HepG2 (cell line): ENCODE measurements around the gene STOML2. TPM values are rescaled to one million over a fixed set of nuclear protein-coding genes. Genes with fewer than 3 reads are reported as not detected.

Source experiments
- AHDC1 ChIP-seq: sonication (generic); formaldehyde crosslinking; IDR thresholded peaks from 2 replicates; pipeline ENCODE4 v1.5.1; 2020; ENCODE audit warnings: mild to moderate bottlenecking, missing genetic modification reagents, borderline replicate concordance
- ATF4 ChIP-seq, 2 experiments: fragments of 450-650 bp in 1 of 2; sonication (generic) in 1 of 2; formaldehyde crosslinking; IDR thresholded peaks; 2 replicates each; pipeline versions ENCODE4 v1.5.0 to v1.8.0; 2020 to 2022; ENCODE audit warnings: mild to moderate bottlenecking in 1 of 2, missing genetic modification reagents in 1 of 2
- BRCA1 ChIP-seq: sonication (generic); formaldehyde crosslinking; IDR thresholded peaks from 2 replicates; pipeline ENCODE4 v1.4.0; 2020; ENCODE audit warnings: missing genetic modification reagents
- CHD4 ChIP-seq: fragments of 200-600 bp; sonication (generic); IDR thresholded peaks from 2 replicates; pipeline ENCODE4 v1.7.0; 2017; ENCODE audit warnings: mild to moderate bottlenecking, low read length, borderline replicate concordance
- GATA4 ChIP-seq: sonication (generic); IDR thresholded peaks from 2 replicates; pipeline ENCODE4 v1.6.1; 2016; ENCODE audit warnings: antibody characterized with exemption, low read depth, borderline replicate concordance
- MBD4 ChIP-seq: IDR thresholded peaks from 2 replicates; pipeline ENCODE4 v1.6.1; 2012; ENCODE audit warnings: low read length, inconsistent platforms, borderline replicate concordance
- MTA3 ChIP-seq: sonication (generic); formaldehyde crosslinking; IDR thresholded peaks from 2 replicates; pipeline ENCODE4 v1.4.0; 2020; ENCODE audit warnings: missing genetic modification reagents
- PHF5A ChIP-seq: IDR thresholded peaks from one replicate; pipeline ENCODE4 v1.6.1; 2018; ENCODE audit warnings: low read depth, missing genetic modification reagents; ENCODE audit not compliant: unreplicated experiment
- POGK ChIP-seq: sonication (generic); formaldehyde crosslinking; conservative IDR thresholded peaks from 2 replicates; pipeline ENCODE4 v1.8.0; 2022; ENCODE audit warnings: mild to moderate bottlenecking, moderate library complexity, missing genetic modification reagents
- POLR2AphosphoS5 ChIP-seq: IDR thresholded peaks from 2 replicates; pipeline ENCODE4 v1.6.1; 2012; ENCODE audit warnings: low read depth, low read length
- REXO4 ChIP-seq: sonication (generic); formaldehyde crosslinking; IDR thresholded peaks from 2 replicates; pipeline ENCODE4 v1.8.0; 2022; ENCODE audit warnings: missing genetic modification reagents, mild to moderate bottlenecking, borderline replicate concordance
- TIGD3 ChIP-seq: sonication (generic); formaldehyde crosslinking; IDR thresholded peaks from 2 replicates; pipeline ENCODE4 v1.5.1; 2020; ENCODE audit warnings: mild to moderate bottlenecking, missing genetic modification reagents, borderline replicate concordance
- TP53 ChIP-seq: sonication (generic); formaldehyde crosslinking; conservative IDR thresholded peaks from 2 replicates; pipeline ENCODE4 v1.4.0; 2020; ENCODE audit warnings: missing genetic modification reagents
- ZMAT5 ChIP-seq: sonication (generic); formaldehyde crosslinking; IDR thresholded peaks from 2 replicates; pipeline ENCODE4 v1.5.0; 2020; ENCODE audit warnings: mild to moderate bottlenecking, low read depth, missing genetic modification reagents, borderline replicate concordance
- ZNF275 ChIP-seq: sonication (generic); formaldehyde crosslinking; IDR thresholded peaks from 2 replicates; pipeline ENCODE4 v1.8.0; 2022; ENCODE audit warnings: missing genetic modification reagents, mild to moderate bottlenecking, inconsistent platforms, borderline replicate concordance
- ZNF296 ChIP-seq: sonication (generic); formaldehyde crosslinking; conservative IDR thresholded peaks from 2 replicates; pipeline ENCODE4 v1.5.0; 2020; ENCODE audit warnings: mild to moderate bottlenecking, missing genetic modification reagents
- ZNF562 ChIP-seq: sonication (generic); formaldehyde crosslinking; IDR thresholded peaks from 2 replicates; pipeline ENCODE4 v1.8.0; 2022; ENCODE audit warnings: missing genetic modification reagents, borderline replicate concordance
- polyA plus RNA-seq, 8 experiments: library from polyadenylated mRNA; depleted of rRNA in 3 of 8; stranded (reverse) in 7 of 8; unstranded in 1 of 8; fragments of >200 nt; fragmentation: Illumina TruSeq in 4 of 8; extraction: Trizol in 4 of 8; gene quantifications; 2 replicates each; pipeline versions ENCODE4 v1.2.1 to v1.2.3, GENCODE V29; 2011 to 2016; ENCODE audit warnings: low read depth in 4 of 8, missing spikeins in 1 of 8, mixed read lengths in 1 of 8; ENCODE audit not compliant: insufficient read depth in 1 of 8
- total RNA-seq, 5 experiments: library from RNA; depleted of rRNA; stranded (reverse); fragments of >200 nt; fragmentation: Illumina TruSeq; extraction: Trizol; gene quantifications; 2 replicates each; pipeline ENCODE4 v1.2.3, GENCODE V29; 2016; ENCODE audit warnings: low read depth in 1 of 5

The STOML2 gene
- total and polyA plus RNA-seq, 2 of the 13 experiments (the other 11 are each of a cell fraction or from before 2014, with no cell fraction given) = 245 to 250 TPM

GRCh38 chr9:35116539-35116897, 13.6 kb upstream of the STOML2 start (continued):
- no peak for TF ChIP-seq ZMAT5
- no peak for TF ChIP-seq MBD4
- no peak for TF ChIP-seq POLR2AphosphoS5
- no peak for TF ChIP-seq REXO4 (CRISPR knock-in tag)
- no peak; the same call in 1 of the 2 replicates for TF ChIP-seq AHDC1 (CRISPR knock-in tag)
- TF ChIP-seq MTA3 (CRISPR knock-in tag) = no peak
- 0 out of 2 replicates have a peak, but pooled peaks have one; percentile 38 for TF ChIP-seq ZNF275 (CRISPR knock-in tag)
- TF ChIP-seq TP53 (CRISPR knock-in tag) = 0 out of 2 replicates have a peak, but pooled peaks have one; percentile 45
- TF ChIP-seq ZNF296 (CRISPR knock-in tag) = no peak
- no peak for TF ChIP-seq ZNF562 (CRISPR knock-in tag)
- TF ChIP-seq GATA4 = no peak
- TF ChIP-seq TIGD3 = no peak
- no peak for TF ChIP-seq CHD4
- no peak for TF ChIP-seq BRCA1 (CRISPR knock-in tag)
- no peak for TF ChIP-seq ATF4 (CRISPR knock-in tag; IDR thresholded peaks at IDR 0.05)
- 0 out of 2 replicates have a peak, but pooled peaks have one; percentile 12 for TF ChIP-seq POGK (CRISPR knock-in tag)
- no peak for TF ChIP-seq PHF5A (CRISPR knock-in tag)
